Activated T-cell treated with anti-CD3 and anti-CD28 coated beads, Interleukin-2, amount 50 U/mL, for 1 hour (primary cell): Measurements from ENCODE around the gene WNT3.
"Not testable (repeated sequence)": the region's sequence is repeated elsewhere in the genome, so short reads cannot be mapped to it uniquely, and the experiment has no call there.

Source experiments
- DNase-seq: peaks from one replicate; pipeline ENCODE4 v3.0.0-alpha.2; 2020

Gene WNT3

DNA sequence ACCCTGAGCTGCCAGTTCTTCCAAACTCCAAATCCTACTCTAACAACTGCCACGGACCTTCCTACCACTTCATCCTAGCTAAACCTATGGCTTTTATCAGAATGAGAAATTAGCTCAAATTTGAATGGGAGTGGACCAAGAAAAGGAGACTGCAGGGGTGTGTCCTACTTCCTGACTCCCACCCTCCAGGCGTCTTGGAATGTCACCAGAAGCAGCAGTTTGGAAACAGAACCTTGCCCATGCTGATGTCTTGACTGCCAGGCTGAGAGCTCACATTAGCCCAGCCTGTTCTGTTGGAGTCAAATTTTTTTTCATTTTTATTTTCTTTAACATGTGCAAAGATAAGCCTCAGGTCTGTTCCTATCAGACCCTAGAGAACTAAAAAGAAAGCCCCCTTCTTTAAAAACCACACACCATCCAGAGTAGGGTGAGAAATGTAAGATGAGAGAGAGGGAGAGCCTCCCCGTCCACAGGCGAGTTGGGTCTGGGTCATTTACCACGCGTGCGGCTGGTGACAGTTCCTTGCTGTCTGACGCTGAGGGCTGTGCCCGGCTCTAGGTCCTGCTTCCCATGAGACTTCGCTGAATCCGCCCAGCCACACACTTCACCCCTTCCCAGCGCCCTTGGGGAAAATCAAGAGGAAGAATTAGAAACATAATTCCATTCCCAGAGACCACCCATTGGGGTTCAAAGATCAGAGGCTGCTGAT lies 54.3 kb downstream of the WNT3 start:
- DNase-seq = no peak

DNA sequence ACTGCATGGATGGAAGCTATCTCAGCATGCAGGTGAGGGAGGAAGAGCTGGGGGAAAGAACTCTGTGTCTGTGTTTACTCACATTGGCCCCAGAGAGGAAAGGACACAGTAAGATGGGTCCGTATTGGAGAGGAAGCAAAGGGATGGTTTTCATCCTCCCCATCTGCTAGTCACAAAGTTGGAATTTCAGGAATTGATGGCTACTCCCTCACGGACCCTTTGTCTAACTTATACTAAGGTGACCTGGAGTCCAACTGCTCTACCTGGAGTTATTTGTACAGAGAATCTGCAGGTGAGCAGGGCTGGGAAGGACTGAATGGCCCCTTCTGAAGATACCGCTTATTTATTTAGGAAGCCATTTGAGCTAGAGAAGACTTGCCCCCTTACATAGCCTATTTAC lies 55.1 kb downstream of the WNT3 start:
- no peak for DNase-seq

DNA sequence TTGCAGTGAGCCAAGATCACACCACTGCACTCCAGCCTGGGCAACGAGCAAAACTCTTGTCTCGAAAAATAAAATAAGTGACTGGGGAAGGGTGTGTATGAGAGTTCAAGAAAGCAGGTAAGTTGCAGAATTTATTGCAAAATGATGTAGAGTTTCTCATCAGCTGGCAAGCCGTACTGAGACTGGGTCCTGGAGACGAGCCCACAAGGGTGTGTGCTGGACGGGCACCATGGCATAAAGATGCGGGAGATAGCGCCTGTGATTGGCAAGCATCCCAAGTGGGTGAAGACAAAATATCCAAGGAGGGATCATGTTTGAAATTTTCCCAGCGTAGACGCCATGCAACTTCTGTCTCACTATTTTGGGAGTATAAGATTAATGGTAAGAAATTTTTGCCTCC lies 59.4 kb downstream of the WNT3 start:
- DNase-seq = no peak

DNA sequence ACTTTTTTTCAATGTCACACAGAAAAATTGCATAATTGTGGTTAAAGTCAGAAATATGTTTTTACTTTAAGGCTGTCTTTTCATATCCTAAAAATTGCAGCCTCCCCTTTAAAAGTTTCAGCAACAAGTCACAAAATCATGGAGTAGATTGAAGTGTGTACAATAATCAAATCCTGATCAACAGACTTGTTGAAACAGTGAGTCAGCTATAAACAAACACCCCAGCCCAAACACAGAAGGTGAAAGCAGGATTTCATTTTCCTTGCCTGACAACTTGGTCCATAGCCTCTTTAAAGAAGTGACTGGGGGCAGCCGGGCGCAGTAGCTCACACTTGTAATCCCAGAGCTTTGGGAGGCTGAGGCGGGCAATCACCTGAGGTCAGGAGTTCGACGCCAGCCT lies 59.9 kb downstream of the WNT3 start:
- DNase-seq = no peak

DNA sequence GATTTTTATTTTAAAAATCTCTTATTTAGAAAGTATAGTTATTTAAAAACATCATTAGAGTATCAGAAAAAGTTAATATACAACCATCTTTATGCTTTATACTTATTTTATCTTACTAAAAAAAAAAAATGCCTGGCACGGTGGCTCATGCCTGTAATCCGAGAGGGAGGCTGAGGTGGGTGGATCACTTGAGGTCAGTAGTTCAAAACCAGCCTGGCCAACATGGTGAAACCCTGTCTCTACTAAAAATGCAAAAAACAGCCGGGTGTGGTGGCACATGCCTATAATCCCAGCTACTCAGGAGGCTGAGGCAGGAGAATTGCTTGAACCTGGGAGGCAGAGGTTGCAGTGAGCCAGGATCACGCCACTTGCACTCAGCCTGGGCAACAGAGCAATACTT lies 60.9 kb downstream of the WNT3 start:
- not testable (repeated sequence) for DNase-seq

DNA sequence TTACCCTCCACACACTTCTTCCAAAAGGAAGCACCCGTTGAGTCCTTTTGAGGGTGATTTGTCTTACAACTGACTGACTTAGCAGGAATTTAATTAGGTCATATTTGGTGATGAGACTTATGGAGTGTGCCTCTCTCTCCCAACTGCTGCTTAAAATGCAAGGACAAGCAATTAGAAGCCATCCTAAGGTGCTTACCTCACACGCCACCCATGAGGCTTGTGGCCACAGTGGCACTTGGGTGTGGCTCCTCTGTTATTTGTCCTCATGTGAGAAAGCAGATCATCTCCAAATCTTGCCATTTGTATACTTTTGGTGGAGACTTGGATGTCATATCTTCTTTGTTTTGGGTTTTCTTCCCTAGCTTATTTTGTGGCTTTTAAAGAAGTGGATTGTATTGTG lies 61.6 kb downstream of the WNT3 start:
- no peak for DNase-seq

DNA sequence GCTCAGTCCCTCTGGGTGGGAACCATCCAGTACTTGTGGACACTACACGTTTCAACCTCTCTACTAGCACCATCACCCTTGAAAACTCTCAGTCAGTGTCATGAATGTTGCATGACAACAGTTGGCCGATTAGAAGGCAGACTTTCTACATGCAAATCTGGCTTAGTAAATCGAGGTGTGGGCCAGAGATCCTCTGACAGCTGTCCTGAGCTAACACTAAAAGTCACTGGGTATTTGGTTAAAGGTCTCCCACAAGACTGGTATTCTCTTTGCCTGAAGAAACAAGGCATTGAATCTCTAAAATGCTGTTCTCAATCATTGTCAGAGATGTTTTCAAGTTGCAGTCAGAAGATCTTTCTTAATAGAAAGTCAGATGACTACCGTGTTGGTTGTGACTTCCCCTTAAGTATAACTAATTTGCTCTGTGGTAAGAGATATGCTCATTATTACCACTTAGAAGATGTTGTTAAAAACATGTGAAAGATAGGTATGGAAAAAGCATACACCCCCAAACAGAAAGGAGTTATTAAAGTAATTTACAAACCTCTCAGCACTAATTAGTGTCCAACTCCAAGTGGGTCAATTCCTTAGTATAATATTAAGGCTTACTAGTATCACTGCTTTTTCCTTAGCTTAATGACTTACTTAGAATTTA lies 62.3 kb downstream of the WNT3 start:
- DNase-seq = no peak

DNA sequence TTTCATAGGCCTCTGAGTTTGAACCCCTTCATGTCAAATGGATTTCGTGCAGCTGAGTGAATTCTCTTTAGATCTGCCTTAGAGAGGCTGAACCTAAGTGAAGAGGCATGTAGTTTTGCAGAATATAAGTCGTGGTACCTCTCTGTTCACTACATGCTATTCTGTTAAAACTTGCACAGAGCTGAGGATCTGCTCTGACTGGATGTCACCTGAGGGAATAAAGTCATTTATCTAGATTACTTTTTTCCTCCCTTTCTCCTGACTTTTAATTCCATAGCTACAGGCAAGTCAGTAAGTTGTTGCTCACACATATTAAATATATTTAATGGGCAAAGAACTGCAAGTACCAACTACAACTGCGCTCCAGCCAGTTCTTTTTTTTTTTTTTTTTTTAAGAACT lies 64.7 kb downstream of the WNT3 start:
- DNase-seq = no peak

DNA sequence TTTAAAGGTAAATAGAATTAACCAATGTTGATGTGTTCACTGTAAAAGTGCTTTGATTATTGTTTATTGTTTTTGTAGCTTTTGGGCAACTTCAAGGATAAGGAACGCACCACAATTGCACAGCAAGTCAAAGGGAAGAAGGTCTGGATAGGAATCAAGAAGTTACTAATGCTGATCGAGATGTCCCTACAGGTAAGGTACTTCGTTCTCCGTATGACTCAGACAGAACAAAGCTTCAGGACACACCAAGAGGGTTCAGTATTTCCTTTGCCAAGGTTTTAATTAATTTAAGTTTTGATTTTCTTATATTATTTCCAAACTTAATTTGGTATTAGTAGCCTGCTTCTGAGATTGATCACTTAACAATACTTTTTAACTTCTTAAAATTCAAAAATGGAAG lies 67.1 kb downstream of the WNT3 start:
- DNase-seq = no peak

DNA sequence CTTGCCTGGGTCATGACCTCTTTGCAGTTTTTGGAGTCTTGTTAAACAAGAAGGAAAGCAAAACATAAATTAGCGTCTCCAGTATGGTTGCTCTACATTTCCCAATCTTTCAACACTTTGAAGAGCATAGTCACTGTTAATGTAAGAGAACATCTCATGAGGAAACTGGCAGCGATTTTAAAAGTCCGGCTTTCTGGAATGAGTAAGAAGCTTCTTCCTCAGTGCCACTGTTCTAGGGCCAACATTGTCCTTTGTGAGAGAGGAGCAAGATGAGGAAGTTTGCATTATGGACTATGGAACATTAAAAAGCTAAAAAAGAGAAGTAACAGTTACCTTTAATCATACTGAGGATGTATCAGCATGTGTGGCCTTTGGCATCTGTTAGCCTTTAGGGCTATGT lies 73.1 kb downstream of the WNT3 start:
- DNase-seq = no peak

DNA sequence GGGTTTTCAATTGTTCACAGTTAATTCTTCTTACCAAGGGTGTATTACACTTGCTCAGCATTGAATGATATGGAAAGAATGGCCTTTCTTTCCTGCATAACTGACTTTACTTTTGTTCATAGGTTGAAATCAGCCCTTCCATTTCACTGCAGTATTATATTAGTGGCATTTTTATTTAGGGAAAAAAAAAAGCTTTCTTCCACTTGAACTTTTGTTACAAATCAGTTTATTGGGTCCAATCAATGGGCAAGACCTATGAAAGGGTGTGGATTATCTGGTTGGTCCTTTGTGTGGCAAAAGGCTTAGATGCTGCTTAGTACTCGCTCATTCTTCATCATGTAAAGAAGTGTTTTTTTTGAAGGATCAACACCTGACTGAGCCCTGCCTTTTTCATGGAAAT lies 74.1 kb downstream of the WNT3 start:
- DNase-seq = no peak

DNA sequence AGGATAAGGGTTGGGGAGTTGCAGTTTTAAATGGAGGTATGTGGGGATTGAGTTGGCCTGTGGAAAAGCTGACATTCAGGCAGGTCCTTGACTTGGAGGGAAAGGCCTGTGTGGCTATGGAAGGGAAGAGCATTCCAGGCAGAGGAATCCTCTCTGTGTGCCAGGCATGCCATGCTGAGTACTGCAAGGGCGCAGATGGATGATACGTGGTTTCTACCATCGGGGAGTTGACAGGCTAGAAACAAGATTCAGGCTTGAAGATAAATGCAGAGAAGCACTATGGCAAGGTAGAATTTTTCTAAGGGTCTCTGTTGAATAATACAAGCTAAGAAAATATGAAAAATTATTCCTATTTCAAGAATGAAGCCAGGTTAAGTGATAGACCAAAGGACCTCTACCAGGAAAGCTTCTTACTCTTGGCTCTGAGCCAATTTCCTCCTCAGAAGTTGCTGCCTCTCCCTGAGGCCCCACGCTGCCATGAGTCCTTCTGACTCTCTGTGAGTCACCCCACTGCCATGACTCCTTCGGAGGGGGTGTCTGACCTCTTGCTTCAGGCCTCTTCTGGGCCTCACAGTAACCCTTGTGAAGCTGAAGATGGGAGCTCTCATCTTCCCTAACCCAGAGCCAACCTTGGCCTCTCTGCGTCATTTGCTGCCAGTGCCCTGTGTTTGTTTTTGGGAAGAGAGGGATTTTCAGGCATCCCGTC lies 75.8 kb downstream of the WNT3 start:
- no peak for DNase-seq

DNA sequence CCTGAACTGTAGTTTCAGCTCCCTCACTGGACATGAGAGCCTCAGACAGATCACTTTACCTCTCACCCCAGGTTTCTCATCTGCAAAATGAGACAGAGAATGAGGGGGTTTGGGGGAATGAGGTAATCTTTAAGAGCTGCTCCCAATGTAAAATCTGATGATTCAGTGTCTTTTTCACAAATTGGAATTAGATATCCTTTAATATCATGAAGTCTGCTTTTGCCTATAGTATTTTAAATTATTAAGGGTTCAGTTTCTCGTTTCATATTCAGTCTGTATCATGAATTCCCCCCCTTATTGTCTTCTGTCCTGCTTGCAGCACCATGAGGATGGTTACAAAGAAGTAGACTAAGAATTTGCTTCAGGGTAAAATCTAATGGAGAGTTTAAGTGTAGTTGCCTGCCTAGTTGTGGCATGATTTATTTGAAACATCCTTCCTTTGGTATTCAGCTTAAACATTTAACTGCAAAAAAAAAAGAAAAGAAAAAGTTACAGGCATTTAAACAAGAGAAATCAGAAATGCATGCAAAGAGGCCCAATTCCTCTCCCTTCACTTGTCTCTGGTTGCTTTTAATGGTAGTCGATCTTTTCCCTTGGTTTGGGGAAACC lies 77.3 kb downstream of the WNT3 start:
- DNase-seq = no peak

DNA sequence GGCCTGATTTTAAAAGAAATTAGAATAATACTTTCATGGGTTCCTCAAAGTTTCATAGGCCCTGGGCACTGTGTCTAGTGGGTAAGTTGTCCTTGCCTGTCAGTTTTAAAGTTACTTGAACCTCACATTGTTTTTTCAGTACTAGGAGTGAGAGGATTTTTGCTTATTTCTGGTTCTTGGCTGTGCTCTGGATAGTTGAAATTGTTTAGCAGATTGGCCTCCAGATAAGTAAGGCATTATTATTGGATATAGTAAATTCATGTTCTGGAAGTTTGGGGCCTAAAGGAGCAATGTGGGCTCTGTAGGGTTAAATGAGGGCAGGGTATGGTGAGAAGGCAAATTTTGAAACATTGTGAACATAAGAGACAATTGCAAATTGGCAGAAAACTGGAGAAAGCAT lies 78.5 kb downstream of the WNT3 start:
- DNase-seq = no peak

DNA sequence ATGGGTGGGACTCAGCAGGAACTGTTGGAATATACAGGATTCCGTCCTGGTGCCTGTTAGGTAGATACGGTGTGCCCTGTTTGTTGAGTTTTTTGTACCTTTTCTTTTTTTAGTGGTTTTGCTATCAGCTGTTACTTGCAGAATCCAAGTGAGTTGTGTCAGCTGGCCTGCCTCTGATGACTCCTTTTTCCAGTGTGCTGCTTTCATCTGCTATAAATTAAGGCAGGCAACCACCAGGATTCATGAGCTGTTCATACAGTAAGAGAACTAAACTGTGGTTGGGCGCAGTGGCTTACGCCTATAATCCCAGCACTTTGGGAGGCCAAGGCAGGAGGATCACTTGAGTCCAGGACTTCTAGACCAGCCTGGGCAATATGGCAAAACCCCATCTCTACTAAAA lies 79.9 kb downstream of the WNT3 start:
- DNase-seq = no peak

DNA sequence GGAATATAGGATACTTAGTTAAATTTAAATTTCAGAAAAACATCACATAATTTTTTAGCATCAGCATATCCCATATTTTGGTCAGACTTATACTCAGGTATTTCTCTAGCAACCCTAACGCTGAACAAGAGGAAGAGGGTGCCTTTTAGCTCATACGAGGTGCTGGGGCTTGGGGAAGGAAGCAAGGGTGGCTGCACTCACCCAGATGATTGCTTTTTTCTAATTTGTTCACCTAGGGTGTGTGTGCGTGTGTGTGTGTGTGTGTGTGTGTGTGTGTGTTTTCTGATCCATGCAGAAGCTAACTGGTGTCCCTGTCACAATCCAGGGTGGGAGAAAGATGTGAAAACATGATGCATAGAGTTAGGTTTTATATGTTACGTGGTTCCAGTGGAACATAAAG lies 81.2 kb downstream of the WNT3 start:
- DNase-seq = no peak

DNA sequence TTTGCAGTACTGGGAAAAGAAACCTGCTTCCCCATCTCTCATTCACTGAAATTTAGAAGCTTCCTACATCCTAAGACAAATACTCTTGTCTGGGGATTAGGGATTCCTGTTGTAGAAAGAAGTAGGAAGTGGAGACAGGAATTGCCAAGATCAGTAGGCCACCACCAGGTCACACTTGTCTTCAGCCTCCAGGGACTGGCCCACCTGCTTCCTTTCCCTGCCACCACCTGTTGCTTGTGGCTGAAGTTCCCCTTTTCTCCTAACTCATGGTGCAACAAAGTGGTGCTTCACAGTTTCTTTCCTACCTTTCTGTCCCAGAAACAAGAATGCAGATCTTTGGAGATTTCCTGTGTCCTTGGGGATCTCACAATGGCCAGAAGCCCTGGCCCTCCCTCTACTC lies 82.4 kb downstream of the WNT3 start:
- no peak for DNase-seq

DNA sequence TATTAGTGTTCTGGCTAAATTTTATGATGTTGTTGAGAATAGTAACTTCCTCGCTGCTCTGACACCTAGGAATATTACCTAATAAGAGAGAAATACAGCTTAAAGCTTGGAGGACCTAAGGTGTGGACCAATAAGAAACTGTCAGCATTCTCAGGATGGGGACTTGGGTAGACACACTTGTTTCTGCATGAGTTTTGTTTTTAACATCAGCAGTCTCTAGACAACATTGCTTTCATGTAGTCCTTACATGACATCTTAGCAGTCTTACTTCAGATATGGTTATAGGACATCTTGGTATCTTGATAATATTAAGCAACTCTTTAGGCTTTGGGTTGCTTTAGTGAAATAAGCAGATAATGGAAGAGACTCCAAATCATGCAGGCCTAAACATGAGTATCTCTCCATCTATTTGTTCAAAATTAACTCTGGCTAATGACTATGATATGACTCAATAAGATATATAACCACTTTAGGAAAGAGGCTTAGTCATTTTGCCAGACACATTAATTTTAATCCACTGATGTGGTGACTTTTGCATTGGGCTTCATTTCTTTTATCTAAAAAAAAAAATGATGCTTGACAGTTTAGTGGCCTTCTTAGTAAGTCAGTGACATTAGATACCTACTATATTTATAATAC lies 84.5 kb downstream of the WNT3 start:
- no peak for DNase-seq

DNA sequence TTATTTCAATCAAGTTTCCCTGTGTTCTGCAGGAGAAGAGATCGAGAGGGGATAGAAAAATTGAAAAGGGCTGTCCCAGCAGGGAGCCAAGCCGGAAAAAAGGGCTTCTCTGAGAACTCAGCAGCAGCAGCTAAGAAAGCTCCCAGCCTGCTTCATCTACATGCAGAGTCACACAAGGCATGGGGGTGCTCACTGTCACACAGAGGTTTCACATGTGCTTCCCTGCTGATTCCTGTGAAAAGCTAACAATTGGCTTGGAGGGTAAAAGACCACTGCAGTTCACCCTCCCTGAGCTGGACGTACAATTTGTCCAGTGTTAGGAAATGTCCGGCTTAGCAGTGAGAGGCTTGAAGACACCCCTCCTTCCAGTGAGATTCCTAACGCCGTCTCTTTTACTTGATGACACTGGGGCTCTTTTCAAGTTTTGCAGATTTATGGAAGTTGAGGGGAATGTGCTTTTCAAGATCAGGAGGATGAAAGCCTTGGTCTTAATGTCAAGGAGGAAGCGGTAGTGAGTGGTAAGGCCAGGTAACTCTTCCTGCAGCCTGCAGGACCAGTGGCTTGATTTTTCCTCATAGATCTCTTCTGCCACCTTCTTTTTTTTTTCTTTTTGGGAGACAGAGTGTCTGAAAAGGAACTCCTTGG lies 85.6 kb downstream of the WNT3 start:
- no peak for DNase-seq

DNA sequence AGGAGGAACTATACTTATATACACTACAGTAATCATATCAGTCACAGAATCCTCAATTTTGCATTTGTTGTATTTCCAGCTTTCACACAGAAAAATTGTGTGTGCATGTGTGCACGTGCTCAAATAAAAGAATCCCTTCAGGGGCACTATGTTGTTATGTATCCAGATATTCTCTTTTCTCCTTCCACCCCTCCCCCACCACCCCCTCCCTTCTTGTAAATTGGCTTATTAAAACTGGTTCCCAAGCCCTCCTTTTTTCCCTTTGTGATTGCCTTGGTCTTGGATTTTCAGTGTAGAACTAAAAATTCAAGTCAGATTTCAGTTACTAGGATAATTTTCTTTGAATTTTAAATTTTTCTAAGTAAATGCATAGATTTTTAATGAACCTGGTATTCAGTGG lies 86.3 kb downstream of the WNT3 start:
- no peak for DNase-seq

DNA sequence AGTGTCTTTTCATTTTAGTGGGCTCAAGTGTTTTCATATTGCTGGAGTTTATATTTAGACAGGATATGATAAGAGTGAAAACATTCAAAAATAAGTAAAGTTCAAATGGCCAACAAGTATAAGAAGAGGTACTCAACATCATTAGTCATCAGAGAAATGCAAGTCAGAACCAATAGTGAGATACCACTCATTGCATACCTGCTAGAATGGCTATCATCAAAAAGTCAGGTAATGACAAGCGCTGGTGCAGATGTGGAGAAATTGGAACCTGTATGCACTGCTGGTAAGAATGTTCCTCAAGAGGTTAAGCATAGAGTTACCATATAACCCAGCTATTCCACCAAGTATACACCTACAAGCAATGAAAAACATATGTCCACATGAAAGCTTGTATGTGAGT lies 87.8 kb downstream of the WNT3 start:
- DNase-seq = no peak

DNA sequence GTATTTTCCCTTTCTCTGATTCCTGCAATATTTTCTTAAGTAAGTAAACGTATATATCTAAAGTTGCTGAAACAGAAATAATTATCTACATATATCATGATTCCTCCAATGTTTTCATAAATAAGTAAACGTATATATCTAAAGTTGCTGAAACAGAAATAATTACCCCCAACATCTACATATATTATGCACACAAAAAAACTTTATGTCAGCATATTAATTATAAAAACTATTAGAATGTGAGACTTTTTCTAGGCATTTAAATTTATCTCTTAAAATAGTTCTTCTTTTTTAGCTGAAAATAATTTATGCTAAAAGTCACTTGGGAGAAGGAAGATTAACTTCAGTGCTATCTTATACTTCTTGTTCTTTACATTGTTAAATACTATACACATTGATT lies 88.5 kb downstream of the WNT3 start:
- no peak for DNase-seq
